T-helper 1 cell treated with Interleukin-12 subunit alpha and Interleukin-12 subunit beta and Interleukin-4 antibody, amounts not matched to agents 30 μg/mL and 1 μg/mL, for 36 hours (primary cell): ENCODE data around the gene TRIM63.
"Not testable (repeated sequence)": the region's sequence is repeated elsewhere in the genome, so short reads cannot be mapped to it uniquely, and the experiment has no call there.

Experiments used
- H3K27ac Mint-ChIP-seq: one replicate; pipeline ENCODE4 v1.8.0; 2021; ENCODE audit warnings: mild to moderate bottlenecking, mixed read lengths
- H3K27me3 Mint-ChIP-seq: one replicate; pipeline ENCODE4 v1.8.0; 2021; ENCODE audit warnings: low read depth, mixed read lengths
- H3K36me3 Mint-ChIP-seq: one replicate; pipeline ENCODE4 v1.8.0; 2021; ENCODE audit warnings: low read depth, mixed read lengths
- H3K4me1 Mint-ChIP-seq: one replicate; pipeline ENCODE4 v1.8.0; 2021; ENCODE audit warnings: low read depth, mixed read lengths
- H3K4me3 Mint-ChIP-seq: one replicate; pipeline ENCODE4 v1.8.0; 2021; ENCODE audit warnings: mild to moderate bottlenecking, moderate library complexity, mixed read lengths
- H3K9me3 Mint-ChIP-seq: one replicate; pipeline ENCODE4 v1.8.0; 2021; ENCODE audit warnings: mixed read lengths

TRIM63 gene

GRCh38 chr1:26096471-26096870 lies 29.0 kb upstream of the TRIM63 start:
- peaks cover 37% of the 10 kb centered on the region for H3K27me3 Mint-ChIP-seq
- H3K4me1 Mint-ChIP-seq = peaks cover 6% of the 10 kb centered on the region
- no peaks in the 10 kb centered on the region for H3K9me3 Mint-ChIP-seq
- no peak overlapping the region for H3K27ac Mint-ChIP-seq
- H3K36me3 Mint-ChIP-seq = no peaks in the 10 kb centered on the region
- no peak overlapping the region for H3K4me3 Mint-ChIP-seq

GRCh38 chr1:26094677-26095383 lies 27.4 kb upstream of the TRIM63 start:
- no peaks in the 10 kb centered on the region for H3K36me3 Mint-ChIP-seq
- H3K9me3 Mint-ChIP-seq = no peaks in the 10 kb centered on the region
- H3K4me1 Mint-ChIP-seq = peaks cover 6% of the 10 kb centered on the region
- peaks cover 41% of the 10 kb centered on the region for H3K27me3 Mint-ChIP-seq
- no peak overlapping the region for H3K27ac Mint-ChIP-seq
- no peak overlapping the region for H3K4me3 Mint-ChIP-seq

GRCh38 chr1:26094076-26094669 lies 26.7 kb upstream of the TRIM63 start:
- Mint-ChIP-seq H3K9me3 (no peaks in the 10 kb centered on the region), H3K36me3 (no peaks in the 10 kb centered on the region), H3K27ac (no peak overlapping the region), H3K4me3 (no peak overlapping the region), H3K27me3 (peaks cover 41% of the 10 kb centered on the region), H3K4me1 (peaks cover 6% of the 10 kb centered on the region)

- H3K9me3 Mint-ChIP-seq, H3K4me3 Mint-ChIP-seq, H3K27ac Mint-ChIP-seq, H3K4me1 Mint-ChIP-seq, H3K36me3 Mint-ChIP-seq: not testable (repeated sequence)
- peaks cover 41% of the 10 kb centered on the region for H3K27me3 Mint-ChIP-seq
Observed at GRCh38 chr1:26093569-26093968, 26.1 kb upstream of the TRIM63 start.

- H3K27ac Mint-ChIP-seq = no peak overlapping the region
- H3K4me1 Mint-ChIP-seq = peaks cover 2% of the 10 kb centered on the region
- no peaks in the 10 kb centered on the region for H3K36me3 Mint-ChIP-seq
- H3K9me3 Mint-ChIP-seq = no peaks in the 10 kb centered on the region
- H3K4me3 Mint-ChIP-seq = no peak overlapping the region
- peaks cover 41% of the 10 kb centered on the region for H3K27me3 Mint-ChIP-seq
Observed at GRCh38 chr1:26092422-26092821, 25.0 kb upstream of the TRIM63 start.

- H3K4me3 Mint-ChIP-seq = no peak overlapping the region
- H3K27ac Mint-ChIP-seq = no peak overlapping the region
- H3K27me3 Mint-ChIP-seq = peaks cover 38% of the 10 kb centered on the region
- H3K4me1 Mint-ChIP-seq = no peaks in the 10 kb centered on the region
- H3K36me3 Mint-ChIP-seq = no peaks in the 10 kb centered on the region
- no peaks in the 10 kb centered on the region for H3K9me3 Mint-ChIP-seq
Observed at GRCh38 chr1:26090893-26091292, 23.5 kb upstream of the TRIM63 start.

GRCh38 chr1:26089125-26089524 lies 21.7 kb upstream of the TRIM63 start:
- H3K36me3 Mint-ChIP-seq = no peaks in the 10 kb centered on the region
- H3K4me1 Mint-ChIP-seq = no peaks in the 10 kb centered on the region
- no peaks in the 10 kb centered on the region for H3K9me3 Mint-ChIP-seq
- H3K27ac Mint-ChIP-seq = no peak overlapping the region
- H3K27me3 Mint-ChIP-seq = peaks cover 46% of the 10 kb centered on the region
- H3K4me3 Mint-ChIP-seq = no peak overlapping the region

- H3K4me1 Mint-ChIP-seq = no peaks in the 10 kb centered on the region
- H3K27ac Mint-ChIP-seq = no peak overlapping the region
- H3K27me3 Mint-ChIP-seq = peaks cover 19% of the 10 kb centered on the region
- no peak overlapping the region for H3K4me3 Mint-ChIP-seq
- H3K9me3 Mint-ChIP-seq = no peaks in the 10 kb centered on the region
- no peaks in the 10 kb centered on the region for H3K36me3 Mint-ChIP-seq
Observed at GRCh38 chr1:26084844-26085243, 17.4 kb upstream of the TRIM63 start.

- peaks cover 19% of the 10 kb centered on the region for H3K27me3 Mint-ChIP-seq
- H3K9me3 Mint-ChIP-seq = no peaks in the 10 kb centered on the region
Observed at GRCh38 chr1:26084091-26084561, 16.7 kb upstream of the TRIM63 start.

GRCh38 chr1:26083208-26083607 lies 15.8 kb upstream of the TRIM63 start:
- Mint-ChIP-seq H3K36me3 (no peaks in the 10 kb centered on the region), H3K27me3 (peaks cover 26% of the 10 kb centered on the region), H3K4me1 (no peaks in the 10 kb centered on the region), H3K9me3 (no peaks in the 10 kb centered on the region), H3K4me3 (no peak overlapping the region), H3K27ac (no peak overlapping the region)

More at GRCh38 chr1:26084091-26084561, 16.7 kb upstream of the TRIM63 start:
- no peak overlapping the region for H3K27ac Mint-ChIP-seq
- H3K4me1 Mint-ChIP-seq = no peaks in the 10 kb centered on the region
- H3K4me3 Mint-ChIP-seq = no peak overlapping the region
- no peaks in the 10 kb centered on the region for H3K36me3 Mint-ChIP-seq

GRCh38 chr1:26082020-26082350 lies 14.6 kb upstream of the TRIM63 start:
- Mint-ChIP-seq H3K27me3 (peaks cover 28% of the 10 kb centered on the region), H3K4me1 (no peaks in the 10 kb centered on the region), H3K36me3 (no peaks in the 10 kb centered on the region), H3K4me3 (no peak overlapping the region), H3K9me3 (no peaks in the 10 kb centered on the region), H3K27ac (no peak overlapping the region)

- no peak overlapping the region for H3K27ac Mint-ChIP-seq
- peaks cover 31% of the 10 kb centered on the region for H3K27me3 Mint-ChIP-seq
- no peaks in the 10 kb centered on the region for H3K9me3 Mint-ChIP-seq
- H3K4me1 Mint-ChIP-seq = no peaks in the 10 kb centered on the region
- no peak overlapping the region for H3K4me3 Mint-ChIP-seq
- no peaks in the 10 kb centered on the region for H3K36me3 Mint-ChIP-seq
Observed at GRCh38 chr1:26081267-26082019, 14.0 kb upstream of the TRIM63 start.

- Mint-ChIP-seq H3K27me3 (peaks cover 27% of the 10 kb centered on the region), H3K4me3 (no peak overlapping the region), H3K4me1 (peaks cover 11% of the 10 kb centered on the region), H3K9me3 (no peaks in the 10 kb centered on the region), H3K27ac (no peak overlapping the region), H3K36me3 (no peaks in the 10 kb centered on the region)
Observed at GRCh38 chr1:26079960-26080814, 12.8 kb upstream of the TRIM63 start.

- Mint-ChIP-seq H3K4me1 (peaks cover 11% of the 10 kb centered on the region), H3K9me3 (no peaks in the 10 kb centered on the region)
Observed at GRCh38 chr1:26079178-26079563, 11.7 kb upstream of the TRIM63 start.

More at GRCh38 chr1:26079178-26079563, 11.7 kb upstream of the TRIM63 start:
- Mint-ChIP-seq H3K4me3 (no peak overlapping the region), H3K27me3 (peaks cover 23% of the 10 kb centered on the region), H3K36me3 (no peaks in the 10 kb centered on the region), H3K27ac (no peak overlapping the region)
